Thymus (tissue), 11 donors: ENCODE results near the gene MORC1. TPM values are rescaled to one million over a fixed set of nuclear protein-coding genes. Genes with fewer than 3 reads are reported as not detected.
"Not testable (repeated sequence)": the region's sequence is repeated elsewhere in the genome, so short reads cannot be mapped to it uniquely, and the experiment has no call there.

ENCODE experiments used
- DNase-seq, 9 donors: peaks; one replicate each; pipeline ENCODE4 v3.0.0-alpha.2; 2013; ENCODE audit warnings: low spot score in 9 of 9, low read depth in 6 of 9, missing footprints in 1 of 9
- H3K27ac ChIP-seq, 2 donors: one replicate each; pipeline ENCODE4 v1.5.1; 2013; ENCODE audit warnings: control low read depth in 1 of 2, low read depth in 1 of 2, low read length in 1 of 2, mild to moderate bottlenecking in 1 of 2, moderate library complexity in 1 of 2
- H3K27me3 ChIP-seq, 2 donors: one replicate each; pipeline ENCODE4 v1.5.1; 2013; ENCODE audit warnings: low read length in 1 of 2; ENCODE audit not compliant: control insufficient read depth in 2 of 2, insufficient read depth in 1 of 2
- H3K36me3 ChIP-seq, 2 donors: one replicate each; pipeline ENCODE4 v1.5.1; 2013; ENCODE audit warnings: low read length in 1 of 2, mild to moderate bottlenecking in 1 of 2, moderate library complexity in 1 of 2; ENCODE audit not compliant: control insufficient read depth in 2 of 2, insufficient read depth in 2 of 2
- H3K4me1 ChIP-seq, 2 donors: one replicate each; pipeline ENCODE4 v1.5.1; 2013; ENCODE audit warnings: low read length in 2 of 2; ENCODE audit not compliant: control insufficient read depth in 2 of 2, insufficient read depth in 2 of 2
- H3K4me3 ChIP-seq, 2 donors: one replicate each; pipeline ENCODE4 v1.5.1; 2013; ENCODE audit warnings: low read length in 2 of 2, control low read depth in 1 of 2, mild to moderate bottlenecking in 1 of 2
- H3K9me3 ChIP-seq, 2 donors: one replicate each; pipeline ENCODE4 v1.5.1; 2013; ENCODE audit warnings: low read length in 1 of 2, mild to moderate bottlenecking in 1 of 2; ENCODE audit not compliant: control insufficient read depth in 2 of 2, insufficient read depth in 1 of 2
- WGBS: extraction: QIAGEN DNeasy Blood & Tissue Kit; methylation state at CpG from one replicate; pipeline ENCODE4 v1.1.7; 2013; 5-methylcytosine and 5-hydroxymethylcytosine counted together
- polyA plus RNA-seq: library from polyadenylated mRNA; stranded (reverse); fragments of 200-250 nt; gene quantifications from one replicate; pipeline ENCODE4 v1.2.3, GENCODE V29; 2013
- total RNA-seq: library from RNA; stranded (reverse); fragments of 120-200 nt; gene quantifications from one replicate; pipeline ENCODE4 v1.2.4, GENCODE V29; 2013
- donor health status: healthy.

MORC1 gene
- total and polyA plus RNA-seq, 2 donors: 0.05 to 0.27 TPM

GRCh38 chr3:109089265-109089664 lies 28.7 kb downstream of the MORC1 start:
- 97% methylated on average over 1 of the region's 1 CpG for WGBS
- Histone ChIP-seq H3K36me3 (no peaks in the 10 kb centered on the region), H3K27me3 (no peaks in the 10 kb centered on the region), H3K4me3 (no peak overlapping the region), H3K4me1 (no peaks in the 10 kb centered on the region), H3K9me3 (no peaks in the 10 kb centered on the region), H3K27ac (no peak overlapping the region)
- no peak for DNase-seq

GRCh38 chr3:109081746-109082510 lies 36.0 kb downstream of the MORC1 start:
- H3K4me3 ChIP-seq: no peak overlapping the region
- WGBS: 65% methylated on average over 6 of the region's 6 CpGs
- H3K27me3 ChIP-seq: no peaks in the 10 kb centered on the region
- no peak overlapping the region for H3K27ac ChIP-seq
- no peaks in the 10 kb centered on the region for H3K36me3 ChIP-seq
- no peaks in the 10 kb centered on the region for H3K9me3 ChIP-seq
- no peaks in the 10 kb centered on the region for H3K4me1 ChIP-seq
- DNase-seq: peak in 5 of 9 donors; percentile 15 to 47 (median 24)

GRCh38 chr3:109080090-109080489 lies 37.8 kb downstream of the MORC1 start:
- not testable (repeated sequence) for H3K36me3 ChIP-seq, H3K9me3 ChIP-seq, H3K27ac ChIP-seq, DNase-seq, H3K27me3 ChIP-seq, H3K4me3 ChIP-seq, H3K4me1 ChIP-seq
- WGBS: 95% methylated on average over 1 of the region's 1 CpG

GRCh38 chr3:109073116-109073515 lies 44.8 kb downstream of the MORC1 start:
- H3K4me1 ChIP-seq: peaks cover 0 to 11% of the 10 kb centered on the region in 2 donors
- WGBS: 78% methylated on average over 1 of the region's 1 CpG
- no peak overlapping the region for H3K27ac ChIP-seq
- H3K27me3 ChIP-seq: no peaks in the 10 kb centered on the region
- H3K9me3 ChIP-seq: no peaks in the 10 kb centered on the region
- H3K4me3 ChIP-seq: no peak overlapping the region
- H3K36me3 ChIP-seq: no peaks in the 10 kb centered on the region
- no peak for DNase-seq

- Histone ChIP-seq H3K4me3 (no peak overlapping the region), H3K36me3 (no peaks in the 10 kb centered on the region), H3K27ac (no peak overlapping the region), H3K4me1 (peaks cover 0 to 11% of the 10 kb centered on the region in 2 donors), H3K9me3 (no peaks in the 10 kb centered on the region), H3K27me3 (no peaks in the 10 kb centered on the region)
- peak in 7 of 9 donors; percentile 13 to 67 (median 23) for DNase-seq
- 13% methylated on average over 7 of the region's 7 CpGs for WGBS
Measured at GRCh38 chr3:109072194-109072593, 45.7 kb downstream of the MORC1 start.

- Histone ChIP-seq H3K4me3 (no peak overlapping the region), H3K9me3 (no peaks in the 10 kb centered on the region), H3K4me1 (peaks cover 0 to 11% of the 10 kb centered on the region in 2 donors), H3K36me3 (no peaks in the 10 kb centered on the region), H3K27me3 (no peaks in the 10 kb centered on the region), H3K27ac (no peak overlapping the region)
- no peak for DNase-seq
- WGBS: 43% methylated on average over 4 of the region's 4 CpGs
Measured at GRCh38 chr3:109071350-109072142, 46.4 kb downstream of the MORC1 start.

GRCh38 chr3:109070211-109070610 lies 47.7 kb downstream of the MORC1 start:
- 91% methylated on average over 7 of the region's 7 CpGs for WGBS
- no peaks in the 10 kb centered on the region for H3K36me3 ChIP-seq

GRCh38 chr3:109066864-109067263 lies 51.1 kb downstream of the MORC1 start:
- Histone ChIP-seq H3K27ac (no peak overlapping the region), H3K27me3 (no peaks in the 10 kb centered on the region), H3K4me3 (no peak overlapping the region), H3K4me1 (peaks cover 0 to 6% of the 10 kb centered on the region in 2 donors), H3K36me3 (no peaks in the 10 kb centered on the region), H3K9me3 (no peaks in the 10 kb centered on the region)
- DNase-seq: no peak
- 98% methylated on average over 3 of the region's 3 CpGs for WGBS

More at GRCh38 chr3:109070211-109070610, 47.7 kb downstream of the MORC1 start:
- Histone ChIP-seq H3K27me3 (no peaks in the 10 kb centered on the region), H3K9me3 (no peaks in the 10 kb centered on the region), H3K4me1 (peaks cover 0 to 11% of the 10 kb centered on the region in 2 donors), H3K4me3 (no peak overlapping the region), H3K27ac (no peak overlapping the region)
- DNase-seq: no peak

GRCh38 chr3:109059264-109059663 lies 58.7 kb downstream of the MORC1 start:
- WGBS: 9% methylated on average over 5 of the region's 5 CpGs
- no peaks in the 10 kb centered on the region for H3K36me3 ChIP-seq
- H3K4me1 ChIP-seq: no peaks in the 10 kb centered on the region
- no peaks in the 10 kb centered on the region for H3K9me3 ChIP-seq
- no peak overlapping the region for H3K4me3 ChIP-seq
- H3K27me3 ChIP-seq: no peaks in the 10 kb centered on the region
- DNase-seq: peak in 1 of 9 donors; percentile 15
- H3K27ac ChIP-seq: no peak overlapping the region
